GM23338 (cell line): ENCODE data around the gene SCN2B. TPM values are rescaled to one million over a fixed set of nuclear protein-coding genes. Genes with fewer than 3 reads are reported as not detected.

Source experiments
- ATAC-seq: fragments of 200-7000 bp; cut with Tn5 transposase; 3 replicates; pipeline ENCODE4 v1.9.1; 2020
- DNase-seq: peaks from one replicate; pipeline ENCODE4 v3.0.0-alpha.2; 2015; ENCODE audit warnings: low spot score
- H2AFZ ChIP-seq: fragments of 200-600 bp; sonication (generic); 2 replicates; pipeline ENCODE4 v1.8.0; 2016; ENCODE audit warnings: antibody characterized with exemption, mild to moderate bottlenecking, moderate library complexity
- H3F3A ChIP-seq: fragments of 200-600 bp; sonication (generic); replicated peaks from 2 replicates; pipeline ENCODE4 v1.8.0; 2017; ENCODE audit warnings: antibody characterized with exemption, mixed run types, low read depth
- H3K27ac ChIP-seq: fragments of 200-600 bp; sonication (generic); 2 replicates; pipeline ENCODE4 v1.6.1; 2016; ENCODE audit warnings: low read depth
- H3K27me3 ChIP-seq: fragments of 200-600 bp; sonication (generic); 2 replicates; pipeline ENCODE4 v1.8.0; 2016; ENCODE audit warnings: mild to moderate bottlenecking, mixed run types, moderate library complexity; ENCODE audit not compliant: insufficient read depth
- H3K36me3 ChIP-seq: fragments of 200-600 bp; sonication (generic); 2 replicates; pipeline ENCODE4 v1.8.0; 2016; ENCODE audit warnings: mild to moderate bottlenecking; ENCODE audit not compliant: insufficient read depth
- H3K4me1 ChIP-seq: fragments of 200-600 bp; sonication (generic); 2 replicates; pipeline ENCODE4 v1.8.0; 2016; ENCODE audit warnings: mild to moderate bottlenecking, moderate library complexity; ENCODE audit not compliant: insufficient read depth
- H3K4me2 ChIP-seq: fragments of 200-600 bp; sonication (generic); 2 replicates; pipeline ENCODE4 v1.7.1; 2017; ENCODE audit warnings: mixed run types
- H3K4me3 ChIP-seq: fragments of 200-600 bp; sonication (generic); 2 replicates; pipeline ENCODE4 v1.6.1; 2016; ENCODE audit warnings: mixed run types
- H3K79me2 ChIP-seq: fragments of 200-600 bp; sonication (generic); replicated peaks from 2 replicates; pipeline ENCODE4 v1.8.0; 2017; ENCODE audit warnings: mild to moderate bottlenecking; ENCODE audit not compliant: insufficient read depth
- H3K9me2 ChIP-seq: fragments of 200-600 bp; sonication (generic); 2 replicates; pipeline ENCODE4 v1.8.0; 2017; ENCODE audit not compliant: insufficient read depth
- H4K20me1 ChIP-seq: fragments of 200-600 bp; sonication (generic); replicated peaks from 2 replicates; pipeline ENCODE4 v1.8.0; 2017; ENCODE audit warnings: mild to moderate bottlenecking; ENCODE audit not compliant: insufficient read depth
- H3K27ac Mint-ChIP-seq: 2 replicates; pipeline ENCODE4 v1.8.0; 2020; ENCODE audit warnings: inconsistent platforms, mild to moderate bottlenecking, moderate library complexity, mixed read lengths
- H3K27me3 Mint-ChIP-seq: 3 replicates; pipeline ENCODE4 v1.8.0; 2022; ENCODE audit warnings: low read depth, mild to moderate bottlenecking, moderate library complexity, mixed read lengths, inconsistent platforms; ENCODE audit not compliant: insufficient read depth, poor library complexity
- H3K36me3 Mint-ChIP-seq: 3 replicates; pipeline ENCODE4 v1.8.0; 2021; ENCODE audit warnings: low read depth, mild to moderate bottlenecking, inconsistent platforms, moderate library complexity, mixed read lengths
- H3K4me1 Mint-ChIP-seq: 3 replicates; pipeline ENCODE4 v1.8.0; 2020; ENCODE audit warnings: mild to moderate bottlenecking, inconsistent platforms, mixed read lengths
- H3K4me3 Mint-ChIP-seq: 3 replicates; pipeline ENCODE4 v1.8.0; 2021; ENCODE audit warnings: moderate library complexity, mild to moderate bottlenecking, inconsistent platforms, mixed read lengths
- H3K9me3 Mint-ChIP-seq: 3 replicates; pipeline ENCODE4 v1.8.0; 2020; ENCODE audit warnings: moderate library complexity, mild to moderate bottlenecking, inconsistent platforms, mixed read lengths
- CTCF ChIP-seq, 2 experiments: fragments of 200-600 bp in 1 of 2; sonication (generic) in 1 of 2; conservative IDR thresholded peaks; 2 replicates each; pipeline versions ENCODE4 v1.5.1 to v1.6.1; 2016 to 2017; ENCODE audit warnings: antibody characterized with exemption in 2 of 2, low read depth in 2 of 2, mild to moderate bottlenecking in 2 of 2, moderate library complexity in 1 of 2
- EZH2 ChIP-seq: fragments of 200-600 bp; sonication (generic); IDR thresholded peaks from one replicate; pipeline ENCODE4 v1.8.0; 2017; ENCODE audit warnings: antibody characterized with exemption, mild to moderate bottlenecking, low read depth; ENCODE audit not compliant: unreplicated experiment
- EZH2phosphoT487 ChIP-seq: fragments of 200-600 bp; sonication (generic); IDR thresholded peaks from one replicate; pipeline ENCODE4 v1.8.1; 2018; ENCODE audit warnings: antibody characterized with exemption; ENCODE audit not compliant: unreplicated experiment
- NANOG ChIP-seq: IDR thresholded peaks from 2 replicates; pipeline ENCODE4 v1.6.1; 2016; ENCODE audit warnings: antibody characterized with exemption, borderline replicate concordance
- POLR2AphosphoS5 ChIP-seq: IDR thresholded peaks from 2 replicates; pipeline ENCODE4 v1.6.1; 2016; ENCODE audit warnings: antibody characterized with exemption, low read depth
- REST ChIP-seq: IDR thresholded peaks from one replicate; pipeline ENCODE4 v1.6.1; 2018; ENCODE audit warnings: antibody characterized with exemption; ENCODE audit not compliant: unreplicated experiment
- STAT1 ChIP-seq: IDR thresholded peaks from one replicate; pipeline ENCODE4 v1.6.1; 2016; ENCODE audit warnings: antibody characterized with exemption; ENCODE audit not compliant: unreplicated experiment
- ZNF462 ChIP-seq: fragments of 250-450 bp; sonication (Bioruptor Pico); IDR thresholded peaks from 2 replicates; pipeline ENCODE4 v1.5.0; 2020; ENCODE audit warnings: mild to moderate bottlenecking, moderate library complexity
- polyA plus RNA-seq: library from polyadenylated mRNA; unstranded; fragments of >200 nt; fragmentation: Nextera tagmentation; extraction: Ambion mirVana; gene quantifications from 2 replicates; pipeline ENCODE4 v1.2.1, GENCODE V29; 2016
- total RNA-seq: library from RNA; depleted of rRNA; stranded (reverse); fragments of >200 nt; shearing (Covaris generic); gene quantifications from 2 replicates; pipeline ENCODE4 v1.2.3, GENCODE V29; 2014

Gene SCN2B
- total and polyA plus RNA-seq, 2 experiments from 2014 or later, result 0.03 TPM; not detected in 1

- no peak for TF ChIP-seq REST
- TF ChIP-seq EZH2phosphoT487, result no peak
- TF ChIP-seq ZNF462 (CRISPR knock-in tag), result no peak
- no peak for TF ChIP-seq POLR2AphosphoS5
These were observed 2.4 kb downstream of the SCN2B start (continued) for GRCh38 chr11:118174006-118174567.

GRCh38 chr11:118172356-118172755 lies 4.1 kb downstream of the SCN2B start:
- ATAC-seq, result no peak
- Histone ChIP-seq H4K20me1 (no peaks in the 10 kb centered on the region; the same call in 1 of the 2 replicates), H3K4me3 (no peak overlapping the region), H3K27ac (no peak overlapping the region), H3K79me2 (no peaks in the 10 kb centered on the region), H2AFZ (0 out of 2 replicates have a peak overlapping the region, but pooled peaks have one; percentile 84), H3K4me2 (peak overlapping the region; percentile 97; the same call in 1 of the 2 replicates), H3F3A (no peaks in the 10 kb centered on the region), H3K27me3 (peaks cover 85% of the 10 kb centered on the region), H3K9me2 (no peaks in the 10 kb centered on the region), H3K4me1 (peaks cover 29% of the 10 kb centered on the region), H3K36me3 (no peaks in the 10 kb centered on the region; the same call in 1 of the 2 replicates)
- H3K27ac Mint-ChIP-seq, result no peak overlapping the region
- no peaks in the 10 kb centered on the region; the same call in 2 of the 3 replicates for H3K9me3 Mint-ChIP-seq
- H3K4me3 Mint-ChIP-seq, result no peak overlapping the region
- peaks cover 39% of the 10 kb centered on the region for H3K4me1 Mint-ChIP-seq
- DNase-seq, result no peak
- H3K27me3 Mint-ChIP-seq, result peaks cover 46% of the 10 kb centered on the region
- no peaks in the 10 kb centered on the region for H3K36me3 Mint-ChIP-seq
- no peak for TF ChIP-seq EZH2phosphoT487
- TF ChIP-seq REST, result no peak
- no peak for TF ChIP-seq CTCF (conservative IDR thresholded peaks at IDR 0.05; ENCODE audit: low read depth in 2 of 2)
- no peak for TF ChIP-seq NANOG
- TF ChIP-seq EZH2, result no peak
- TF ChIP-seq STAT1, result no peak
